ENCODE measurements around the gene BTBD16.

The BTBD16 gene

DNA sequence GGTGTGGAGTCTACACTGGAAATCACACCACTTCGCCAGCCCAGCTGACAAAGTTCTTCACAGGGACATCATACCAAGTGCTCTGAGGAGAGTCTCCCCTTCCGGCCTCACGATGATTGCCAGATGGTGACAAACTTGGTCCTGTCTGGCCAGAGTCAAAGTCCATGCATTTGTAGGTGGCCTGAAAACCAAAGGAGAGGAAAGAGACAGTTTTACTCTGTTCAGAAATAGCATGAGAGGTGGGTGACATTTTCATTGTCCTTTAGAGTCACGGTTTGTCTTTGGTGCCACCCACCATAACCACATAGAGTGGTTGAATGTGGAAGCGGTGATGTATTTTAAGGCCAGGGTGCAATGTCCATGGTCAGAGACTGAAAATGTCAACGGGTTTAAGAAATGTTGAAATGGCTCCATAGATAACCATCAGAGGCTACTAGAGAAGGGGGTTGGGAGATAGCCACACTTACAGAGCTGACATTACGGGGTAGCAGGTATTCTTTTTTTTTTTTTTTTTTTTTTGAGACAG, 33.0 kb downstream of the BTBD16 start:
- TF ChIP-seq PAX5 (IDR thresholded peaks at IDR 0.05; ENCODE audit: insufficient read depth, low read length, severe bottlenecking) (no peak), POLR2A (IDR thresholded peaks at IDR 0.05; ENCODE audit: low read depth, low read length) (no peak), SPI1 (IDR thresholded peaks at IDR 0.05; ENCODE audit: low read depth, low read length) (no peak), POLR2AphosphoS5 (IDR thresholded peaks at IDR 0.05; ENCODE audit: low read depth, low read length) (no peak), TAF1 (IDR thresholded peaks at IDR 0.05; ENCODE audit: low read depth, low read length) (no peak), POU2F2 (IDR thresholded peaks at IDR 0.05; ENCODE audit: low read depth, low read length) (no peak)
- DNase-seq (ENCODE audit: insufficient read length, low spot score): no peak
- no peak for FAIRE-seq

DNA sequence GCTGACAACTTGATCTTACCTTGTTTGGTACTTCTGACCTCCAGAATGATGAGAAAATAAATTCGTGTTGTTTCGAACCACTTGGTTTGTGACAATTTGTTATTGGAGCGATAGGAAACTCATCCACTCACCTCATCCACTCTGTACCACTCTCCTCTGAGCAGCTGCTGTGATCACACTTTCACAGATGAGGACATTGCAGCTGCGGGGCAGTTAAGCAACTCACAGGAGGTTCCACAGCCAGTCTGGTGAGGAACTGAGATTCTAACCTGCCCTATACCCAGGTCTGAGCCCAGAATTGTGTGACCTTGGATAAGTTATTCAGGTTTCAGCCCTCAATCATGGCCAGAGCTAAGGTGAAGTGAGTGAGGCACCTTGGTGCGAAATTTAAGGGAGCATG, 35.2 kb downstream of the BTBD16 start:
- DNase-seq (ENCODE audit: insufficient read length, low spot score): no peak

DNA sequence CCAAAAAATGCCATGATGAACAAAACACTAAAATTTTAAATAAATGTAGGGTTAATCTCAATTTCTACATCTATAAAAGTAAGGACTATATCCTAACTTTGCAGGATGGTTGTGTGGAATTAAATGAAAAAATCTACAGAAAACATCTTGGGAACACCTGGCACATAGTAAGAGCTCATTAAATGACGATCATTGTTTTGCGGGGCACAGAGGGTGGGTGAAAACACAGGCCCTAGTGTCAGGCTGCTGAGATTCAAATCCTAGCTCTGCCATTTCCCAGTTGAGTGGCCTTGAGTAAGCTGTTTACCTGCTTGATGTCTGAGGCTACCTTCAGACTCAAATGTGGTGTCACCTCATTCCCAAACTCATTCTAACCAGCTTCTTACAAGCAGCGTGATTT, 35.6 kb downstream of the BTBD16 start:
- FAIRE-seq: no peak

More for the DNA sequence above, 35.2 kb downstream of the BTBD16 start:
- TF ChIP-seq SPI1 (IDR thresholded peaks at IDR 0.05; ENCODE audit: low read depth, low read length) (peak; percentile 72), POLR2A (IDR thresholded peaks at IDR 0.05; ENCODE audit: low read depth, low read length) (no peak)
- no peak for FAIRE-seq

DNA sequence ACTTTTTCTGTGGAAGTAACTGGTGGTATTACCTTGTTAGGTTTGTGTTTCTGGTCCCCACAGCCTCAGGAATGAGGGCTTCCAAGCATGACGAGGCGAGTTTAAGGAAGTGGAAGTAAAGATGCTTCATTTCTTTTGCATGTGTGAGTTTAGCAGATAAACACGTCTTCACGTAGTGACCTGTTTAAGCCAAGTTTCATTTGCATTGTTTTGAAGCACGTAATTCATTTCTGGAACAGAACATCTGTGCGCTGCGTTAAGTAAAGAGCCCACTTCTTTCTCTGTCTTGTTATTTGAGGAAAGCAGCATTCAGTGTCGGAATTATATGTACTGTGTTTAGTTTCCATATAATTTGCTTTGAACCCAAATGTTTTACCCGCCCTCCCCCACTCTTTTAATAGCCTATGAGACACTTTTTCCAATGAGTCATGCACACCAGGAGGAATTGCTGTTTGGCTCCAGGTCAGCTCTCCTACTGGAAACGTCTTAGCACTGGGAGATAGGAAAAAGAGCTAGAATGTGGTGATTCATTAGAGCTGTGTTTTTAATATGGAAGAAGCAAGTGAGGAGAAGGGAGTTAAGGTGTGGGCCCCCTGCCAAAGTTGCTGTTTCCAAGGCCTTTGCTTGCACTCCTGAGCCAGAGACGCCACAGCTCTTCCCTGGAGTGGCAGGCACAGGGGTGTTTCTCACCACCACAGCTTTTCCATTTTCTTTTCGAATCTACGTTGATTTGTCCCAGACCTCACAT, 36.7 kb downstream of the BTBD16 start:
- peak; percentile 45 for FAIRE-seq

More for the DNA sequence above, 35.6 kb downstream of the BTBD16 start:
- DNase-seq (ENCODE audit: insufficient read length, low spot score): no peak
- TF ChIP-seq SPI1 (IDR thresholded peaks at IDR 0.05; ENCODE audit: low read depth, low read length) (no peak), TAF1 (IDR thresholded peaks at IDR 0.05; ENCODE audit: low read depth, low read length) (no peak), POU2F2 (IDR thresholded peaks at IDR 0.05; ENCODE audit: low read depth, low read length) (no peak), PAX5 (IDR thresholded peaks at IDR 0.05; ENCODE audit: insufficient read depth, low read length, severe bottlenecking) (no peak), POLR2A (IDR thresholded peaks at IDR 0.05; ENCODE audit: low read depth, low read length) (no peak), POLR2AphosphoS5 (IDR thresholded peaks at IDR 0.05; ENCODE audit: low read depth, low read length) (no peak)

DNA sequence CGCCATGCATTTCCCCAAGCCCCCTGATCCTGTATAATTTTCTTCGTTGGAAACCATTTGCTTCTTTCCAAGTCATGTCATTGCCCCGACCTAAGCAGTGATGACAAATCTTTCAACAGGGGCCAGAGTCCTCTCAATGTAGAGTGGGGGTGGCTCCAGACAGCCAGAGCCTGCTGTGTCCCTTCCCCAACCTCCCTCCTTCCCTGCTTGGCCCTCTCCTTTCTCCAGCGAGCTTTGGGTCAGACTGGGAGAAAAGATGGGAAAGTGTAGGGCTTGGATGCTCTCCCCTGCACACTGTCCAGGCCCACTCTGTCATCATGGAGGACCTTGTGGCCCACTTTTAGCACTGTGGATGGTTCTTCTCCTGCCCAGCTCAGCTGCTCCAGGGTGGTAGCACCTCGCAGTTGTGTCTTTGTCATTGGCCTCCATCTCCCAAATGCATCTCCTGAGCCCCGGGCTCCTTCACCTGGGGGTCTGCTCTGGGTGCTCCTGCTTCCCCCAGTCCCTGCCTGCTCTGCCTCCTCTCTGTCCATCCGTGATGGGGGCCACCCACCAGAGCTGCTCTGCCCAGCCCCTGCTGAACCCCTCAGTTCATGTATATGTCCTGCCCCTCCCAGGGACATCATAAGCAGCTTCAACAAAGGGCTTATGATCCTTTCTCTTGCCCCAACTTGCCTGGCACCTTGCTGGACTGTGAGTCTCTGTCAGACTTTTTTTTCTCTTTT, 37.5 kb downstream of the BTBD16 start:
- FAIRE-seq (no peak), DNase-seq (ENCODE audit: insufficient read length, low spot score) (no peak)

More for the DNA sequence above, 36.7 kb downstream of the BTBD16 start:
- TF ChIP-seq PAX5 (IDR thresholded peaks at IDR 0.05; ENCODE audit: insufficient read depth, low read length, severe bottlenecking) (peak; percentile 42), POLR2AphosphoS5 (IDR thresholded peaks at IDR 0.05; ENCODE audit: low read depth, low read length) (no peak), POU2F2 (IDR thresholded peaks at IDR 0.05; ENCODE audit: low read depth, low read length) (0 out of 2 replicates have a peak, but pooled peaks have one; percentile 38), SPI1 (IDR thresholded peaks at IDR 0.05; ENCODE audit: low read depth, low read length) (peak; percentile 96), TAF1 (IDR thresholded peaks at IDR 0.05; ENCODE audit: low read depth, low read length) (no peak), POLR2A (IDR thresholded peaks at IDR 0.05; ENCODE audit: low read depth, low read length) (no peak)
- no peak for DNase-seq (ENCODE audit: insufficient read length, low spot score)

DNA sequence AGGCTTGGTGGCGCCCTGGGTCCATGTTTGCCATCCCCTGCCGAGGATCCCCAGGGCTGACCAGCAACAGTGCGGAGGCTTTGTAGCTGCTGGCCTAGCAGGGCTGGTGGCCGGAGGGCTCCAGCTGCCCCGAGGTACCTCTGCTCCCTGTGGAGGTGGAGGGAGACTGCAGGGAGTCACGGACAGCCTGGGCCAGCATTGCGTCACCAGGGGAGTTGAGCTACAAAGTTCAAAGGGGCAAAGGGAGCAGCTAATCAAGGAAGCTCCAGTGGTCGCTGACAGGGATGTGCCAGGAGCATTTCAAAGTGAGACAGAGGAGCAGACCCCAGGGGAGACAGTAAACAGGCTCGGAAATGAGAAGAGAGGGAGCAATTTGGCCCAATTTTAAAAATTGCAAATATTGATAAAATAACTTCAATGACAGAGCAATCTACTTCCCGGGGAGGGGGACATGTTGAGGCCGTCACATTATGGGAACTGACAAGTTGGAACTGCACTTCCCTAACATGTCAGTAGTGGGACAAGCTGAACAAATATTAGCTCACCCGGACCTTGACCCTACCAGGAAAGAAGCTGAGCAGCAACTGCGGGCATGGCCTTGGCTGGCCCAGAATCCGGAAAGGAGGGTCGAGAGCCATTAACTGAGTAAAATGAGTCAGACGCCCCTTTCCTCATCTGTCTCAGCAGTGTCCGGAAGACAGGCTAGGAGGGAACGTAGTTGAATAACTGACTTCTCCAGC, 39.4 kb downstream of the BTBD16 start:
- no peak for FAIRE-seq
- DNase-seq (ENCODE audit: insufficient read length, low spot score): no peak

More for the DNA sequence above, 37.5 kb downstream of the BTBD16 start:
- no peak for TF ChIP-seq POLR2AphosphoS5 (IDR thresholded peaks at IDR 0.05; ENCODE audit: low read depth, low read length)
- no peak for TF ChIP-seq POLR2A (IDR thresholded peaks at IDR 0.05; ENCODE audit: low read depth, low read length)
- TF ChIP-seq SPI1 (IDR thresholded peaks at IDR 0.05; ENCODE audit: low read depth, low read length): no peak
- no peak for TF ChIP-seq TAF1 (IDR thresholded peaks at IDR 0.05; ENCODE audit: low read depth, low read length)
- TF ChIP-seq PAX5 (IDR thresholded peaks at IDR 0.05; ENCODE audit: insufficient read depth, low read length, severe bottlenecking): no peak
- TF ChIP-seq POU2F2 (IDR thresholded peaks at IDR 0.05; ENCODE audit: low read depth, low read length): no peak

DNA sequence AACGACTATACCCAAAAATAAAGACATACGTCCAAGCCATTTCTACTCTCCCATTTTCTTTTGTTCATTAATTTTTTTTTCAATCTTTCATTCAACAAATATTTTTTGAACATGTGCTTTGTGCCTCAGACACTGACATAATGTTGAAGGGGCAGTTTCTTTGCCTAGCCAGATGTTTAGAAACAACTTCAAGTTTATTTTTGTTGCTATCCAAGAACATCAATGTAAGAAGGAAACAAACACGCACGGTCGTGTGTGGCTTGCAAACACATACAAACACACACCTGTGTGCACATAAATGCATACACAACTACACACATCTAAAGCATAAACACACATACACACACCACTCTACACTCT, 39.9 kb downstream of the BTBD16 start:
- DNase-seq (ENCODE audit: insufficient read length, low spot score) (no peak), FAIRE-seq (no peak)

More for the DNA sequence above, 39.4 kb downstream of the BTBD16 start:
- no peak for TF ChIP-seq TAF1 (IDR thresholded peaks at IDR 0.05; ENCODE audit: low read depth, low read length)
- TF ChIP-seq SPI1 (IDR thresholded peaks at IDR 0.05; ENCODE audit: low read depth, low read length): no peak
- no peak for TF ChIP-seq POU2F2 (IDR thresholded peaks at IDR 0.05; ENCODE audit: low read depth, low read length)
- no peak for TF ChIP-seq PAX5 (IDR thresholded peaks at IDR 0.05; ENCODE audit: insufficient read depth, low read length, severe bottlenecking)

DNA sequence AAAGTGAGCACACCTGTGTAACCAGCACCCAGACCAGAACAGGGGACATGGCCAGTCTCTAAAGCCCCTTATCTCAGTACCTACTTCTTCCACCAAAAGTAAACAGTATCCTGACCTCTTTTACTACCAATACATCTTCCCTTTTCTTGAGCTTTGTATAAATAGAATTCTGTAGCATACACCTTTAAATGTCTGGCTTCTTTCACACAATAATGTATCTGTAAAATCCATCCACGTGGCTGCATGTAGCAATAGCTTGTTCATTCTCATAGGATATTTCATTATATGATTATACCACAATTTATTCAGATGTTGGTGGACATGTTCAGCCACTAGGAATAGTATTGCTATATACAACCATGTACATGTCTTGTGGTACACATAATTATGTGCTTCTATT, 40.6 kb downstream of the BTBD16 start:
- FAIRE-seq (no peak), DNase-seq (ENCODE audit: insufficient read length, low spot score) (no peak)
- TF ChIP-seq POLR2AphosphoS5 (IDR thresholded peaks at IDR 0.05; ENCODE audit: low read depth, low read length) (no peak), TAF1 (IDR thresholded peaks at IDR 0.05; ENCODE audit: low read depth, low read length) (no peak), POLR2A (IDR thresholded peaks at IDR 0.05; ENCODE audit: low read depth, low read length) (no peak), POU2F2 (IDR thresholded peaks at IDR 0.05; ENCODE audit: low read depth, low read length) (no peak), SPI1 (IDR thresholded peaks at IDR 0.05; ENCODE audit: low read depth, low read length) (no peak), PAX5 (IDR thresholded peaks at IDR 0.05; ENCODE audit: insufficient read depth, low read length, severe bottlenecking) (no peak)

More for the DNA sequence above, 39.9 kb downstream of the BTBD16 start:
- TF ChIP-seq POU2F2 (IDR thresholded peaks at IDR 0.05; ENCODE audit: low read depth, low read length) (no peak), TAF1 (IDR thresholded peaks at IDR 0.05; ENCODE audit: low read depth, low read length) (no peak), SPI1 (IDR thresholded peaks at IDR 0.05; ENCODE audit: low read depth, low read length) (no peak)

DNA sequence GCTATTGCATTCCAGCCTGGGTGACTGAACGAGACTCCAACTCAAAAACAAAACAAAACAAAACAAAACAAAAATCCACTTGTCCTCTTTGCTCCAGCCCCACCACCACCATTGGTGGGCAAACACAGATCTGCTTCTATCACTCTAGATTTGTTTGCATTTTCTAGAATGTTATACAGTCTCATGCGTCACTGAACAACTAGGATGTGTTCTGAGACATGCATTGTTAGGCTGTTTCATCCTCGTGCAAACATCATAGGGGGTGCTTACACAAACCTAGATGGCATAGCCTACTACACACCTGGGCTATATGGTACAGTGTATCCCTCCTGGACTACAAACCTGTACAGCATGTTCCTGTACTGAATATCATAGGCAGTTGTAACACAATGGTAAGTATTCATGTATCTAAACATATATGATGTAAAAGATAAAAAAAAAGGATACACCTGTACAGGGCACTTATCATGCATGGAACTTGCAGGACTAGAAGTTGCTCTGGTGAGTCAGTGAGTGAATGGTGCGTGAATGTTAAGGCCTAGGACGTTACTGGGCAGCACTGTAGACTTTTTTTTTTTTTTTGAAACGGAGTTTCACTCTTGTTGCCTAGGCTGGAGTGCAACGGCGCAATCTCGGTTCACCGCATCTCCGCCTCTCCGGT, 45.3 kb downstream of the BTBD16 start:
- no peak for DNase-seq (ENCODE audit: insufficient read length, low spot score)
- no peak for FAIRE-seq
- no peak for TF ChIP-seq TAF1 (IDR thresholded peaks at IDR 0.05; ENCODE audit: low read depth, low read length)
- TF ChIP-seq POLR2AphosphoS5 (IDR thresholded peaks at IDR 0.05; ENCODE audit: low read depth, low read length): no peak
- no peak for TF ChIP-seq PAX5 (IDR thresholded peaks at IDR 0.05; ENCODE audit: insufficient read depth, low read length, severe bottlenecking)
- no peak for TF ChIP-seq SPI1 (IDR thresholded peaks at IDR 0.05; ENCODE audit: low read depth, low read length)
- TF ChIP-seq POU2F2 (IDR thresholded peaks at IDR 0.05; ENCODE audit: low read depth, low read length): no peak
